SHP77 (cell line): Measurements from ENCODE around the gene PTRH2.
"Not testable (repeated sequence)": the region's sequence is repeated elsewhere in the genome, so short reads cannot be mapped to it uniquely, and the experiment has no call there.

ENCODE experiments used
- DNase-seq, 2 experiments: peaks; one replicate each; lab custom pipeline; 2025; lab: John Stamatoyannopoulos, UW

Gene PTRH2

DNA sequence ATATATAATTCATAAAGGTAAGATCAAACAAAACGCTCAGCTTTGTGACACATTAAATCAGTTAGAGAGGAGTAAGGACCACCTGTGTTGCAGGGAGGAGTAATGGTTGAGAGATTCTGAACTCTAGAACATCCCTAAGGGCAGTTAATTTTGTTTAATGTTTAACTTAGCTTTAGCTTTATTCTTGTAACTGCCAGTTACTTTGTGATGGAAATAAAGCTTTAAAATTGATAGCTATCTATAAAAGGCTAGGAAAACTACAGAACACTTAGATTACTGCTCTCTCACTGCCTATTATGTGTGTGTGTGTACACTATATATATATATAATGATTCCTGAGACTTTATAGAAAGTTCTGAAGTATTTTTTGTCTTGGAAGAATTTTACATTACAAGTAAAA is 37.8 kb downstream of the PTRH2 start:
- DNase-seq = no peak

DNA sequence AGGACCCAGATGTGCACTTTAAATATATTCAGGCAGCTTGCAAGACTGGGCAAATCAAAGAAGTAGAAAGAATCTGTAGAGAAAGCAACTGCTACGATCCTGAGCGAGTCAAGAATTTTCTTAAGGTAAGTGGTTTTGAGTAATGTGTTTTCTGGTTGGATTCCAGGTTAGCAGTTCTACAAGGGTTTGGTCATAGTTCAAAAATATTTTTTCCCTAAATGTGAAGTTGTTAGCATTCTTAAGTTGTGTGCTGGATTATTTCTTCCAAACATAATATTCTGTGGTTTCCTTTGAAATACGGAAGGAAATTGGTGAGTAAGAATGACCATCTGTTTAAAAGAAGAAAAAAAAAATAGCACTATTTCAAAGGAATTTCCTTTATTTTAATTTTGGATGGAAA is 38.4 kb downstream of the PTRH2 start:
- DNase-seq = no peak

DNA sequence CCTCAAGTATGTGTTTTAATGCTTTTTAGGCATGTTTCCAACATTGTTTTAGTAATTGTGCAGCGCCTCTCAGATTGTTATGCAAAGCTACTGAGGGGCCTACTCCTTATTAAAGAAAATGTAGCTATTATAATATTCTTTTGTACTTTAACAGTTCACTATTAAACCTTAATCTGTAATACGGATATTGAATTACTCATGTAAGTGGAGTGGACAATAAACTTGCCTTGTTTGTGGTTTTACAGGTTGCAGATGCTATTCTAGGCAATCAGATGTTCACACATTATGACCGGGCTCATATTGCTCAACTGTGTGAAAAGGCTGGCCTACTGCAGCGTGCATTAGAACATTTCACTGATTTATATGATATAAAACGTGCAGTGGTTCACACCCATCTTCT is 41.0 kb downstream of the PTRH2 start:
- no peak for DNase-seq

DNA sequence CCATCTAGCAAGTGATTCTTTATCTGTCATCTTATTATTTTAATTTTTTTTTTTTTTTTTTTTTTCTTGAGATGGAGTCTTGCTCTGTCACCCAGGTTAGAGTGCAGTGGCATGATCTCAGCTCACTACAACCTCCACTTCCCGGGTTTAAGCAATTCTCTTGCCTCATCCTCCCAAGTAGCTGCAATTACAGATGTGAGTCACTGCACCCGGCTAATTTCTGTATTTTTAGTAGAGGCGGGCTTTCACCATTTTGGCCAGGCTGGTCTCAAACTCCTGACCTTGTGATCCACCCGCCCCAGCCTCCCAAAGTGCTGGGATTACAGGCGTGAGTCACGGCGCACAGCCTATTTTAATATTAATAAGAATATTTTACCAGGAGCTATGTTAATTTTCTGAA is 50.6 kb downstream of the PTRH2 start:
- DNase-seq = not testable (repeated sequence)

DNA sequence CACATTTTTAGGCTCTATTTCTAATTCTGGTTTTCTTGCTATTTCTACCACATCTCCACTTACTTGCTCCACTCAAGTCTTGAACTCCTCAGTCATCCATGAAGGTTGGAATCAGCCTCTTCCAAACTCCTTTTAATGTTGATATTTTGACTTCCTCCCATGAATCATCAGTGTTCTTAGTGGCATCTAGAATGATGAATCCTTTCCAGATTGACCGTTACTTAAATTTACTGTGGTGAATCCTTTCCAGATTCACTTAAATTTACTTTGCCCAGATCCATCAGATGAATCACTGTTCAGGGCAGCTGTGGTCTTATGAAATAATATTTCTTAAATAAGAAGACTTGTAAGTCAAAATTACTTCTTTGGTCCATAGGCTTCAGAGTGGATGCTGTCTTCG is 55.1 kb downstream of the PTRH2 start:
- no peak for DNase-seq

DNA sequence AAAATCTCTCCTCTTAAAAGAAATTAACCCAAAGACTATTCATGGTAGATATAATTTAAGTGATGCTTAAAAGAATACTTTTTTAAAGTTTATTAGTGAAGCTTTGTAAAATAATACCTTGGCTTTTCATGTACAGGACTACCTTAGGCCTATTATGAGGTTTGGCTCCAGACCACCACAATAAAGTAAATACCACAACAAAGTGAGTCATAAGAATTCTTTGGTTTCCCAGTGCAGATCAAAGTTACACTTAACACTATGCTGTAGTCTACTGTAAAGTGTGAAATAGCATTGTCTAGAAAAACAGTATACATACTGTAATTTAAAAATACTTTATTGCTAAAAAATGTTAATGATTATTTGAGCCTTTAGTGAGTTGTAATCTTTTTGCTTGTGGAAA is 55.9 kb downstream of the PTRH2 start:
- DNase-seq = no peak

DNA sequence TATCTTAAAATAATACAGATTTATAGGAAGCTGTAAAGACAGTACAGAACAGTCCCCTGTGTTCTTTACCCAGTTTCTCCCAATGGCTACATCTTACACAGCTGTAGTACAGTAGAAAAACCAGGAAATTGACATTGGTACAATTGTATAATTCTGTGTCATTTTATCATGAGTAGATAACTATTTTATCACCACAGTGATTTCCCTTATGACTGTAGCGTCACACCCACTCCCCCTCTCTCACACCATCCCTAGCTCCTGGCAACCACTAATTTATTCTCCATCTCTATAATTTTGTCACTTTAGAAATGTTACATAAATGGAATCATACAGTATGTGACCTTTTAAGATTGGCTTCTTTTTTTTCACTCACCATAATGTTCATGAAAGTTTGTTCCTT is 56.6 kb downstream of the PTRH2 start:
- DNase-seq = no peak

DNA sequence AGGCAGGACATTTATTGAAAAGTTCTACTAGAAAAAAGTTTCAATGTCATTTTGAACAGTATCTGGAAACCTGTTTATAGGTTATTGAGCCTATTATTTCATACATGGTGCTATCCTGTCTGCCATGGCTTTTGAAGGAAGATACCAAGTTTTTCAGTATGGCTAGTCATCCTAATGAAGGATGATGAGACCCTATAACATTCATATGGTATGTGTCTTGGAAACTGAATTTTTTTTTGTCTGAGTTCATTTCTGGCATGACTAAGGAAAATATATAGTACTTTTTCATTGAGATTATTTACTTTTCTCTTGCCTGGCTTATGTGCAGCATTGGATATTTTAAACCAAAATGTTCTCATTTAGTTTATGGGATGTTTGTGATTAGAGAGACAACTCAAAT is 57.3 kb downstream of the PTRH2 start:
- DNase-seq = no peak
